ENCODE data around the gene TSPAN2.
A peak's percentile ranks its signal among the peaks of the same experiment; 100 is the strongest.

The TSPAN2 gene

GRCh38 chr1:115074839-115075534 is 14.3 kb downstream of the TSPAN2 start:
- no peak for DNase-seq (ENCODE audit: low spot score)

DNA sequence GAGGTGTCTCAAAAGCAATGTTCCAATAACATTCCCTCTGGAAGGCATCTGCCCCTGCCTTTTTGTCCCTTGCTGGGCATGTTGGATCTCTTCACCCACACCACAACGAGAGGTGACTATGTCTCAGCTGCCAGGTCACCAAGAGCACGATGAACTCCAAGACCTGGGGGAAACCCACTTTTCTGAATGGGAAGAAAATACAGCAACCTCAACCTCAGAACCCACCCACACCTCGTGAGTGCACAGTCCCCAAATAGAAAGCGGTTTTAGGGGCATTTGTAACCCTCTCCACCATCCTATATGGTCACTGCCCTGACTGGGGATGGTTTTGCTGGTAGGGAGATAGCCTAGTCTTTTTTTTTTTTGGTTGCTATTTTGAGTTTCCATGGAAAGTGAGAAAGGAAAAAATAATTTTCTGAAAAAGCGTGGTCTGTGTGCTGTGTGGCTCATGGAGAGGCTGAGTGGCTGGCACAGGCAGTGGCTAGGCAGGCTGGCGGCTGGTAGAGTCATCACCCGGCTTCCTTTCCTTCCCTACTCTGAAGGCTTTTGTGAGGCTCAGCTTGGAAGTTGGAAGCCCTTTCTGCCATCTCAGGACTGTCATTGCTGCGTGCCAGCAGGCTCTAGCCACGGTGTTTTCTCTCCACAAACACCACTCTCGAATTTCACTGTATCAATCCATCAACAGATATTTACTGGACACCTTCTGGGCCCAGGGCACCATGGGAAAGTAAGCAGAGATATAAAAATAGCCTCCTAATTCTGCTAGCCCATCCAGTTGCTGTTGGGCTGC is 15.8 kb downstream of the TSPAN2 start:
- DNase-seq (ENCODE audit: low spot score), result no peak

DNA sequence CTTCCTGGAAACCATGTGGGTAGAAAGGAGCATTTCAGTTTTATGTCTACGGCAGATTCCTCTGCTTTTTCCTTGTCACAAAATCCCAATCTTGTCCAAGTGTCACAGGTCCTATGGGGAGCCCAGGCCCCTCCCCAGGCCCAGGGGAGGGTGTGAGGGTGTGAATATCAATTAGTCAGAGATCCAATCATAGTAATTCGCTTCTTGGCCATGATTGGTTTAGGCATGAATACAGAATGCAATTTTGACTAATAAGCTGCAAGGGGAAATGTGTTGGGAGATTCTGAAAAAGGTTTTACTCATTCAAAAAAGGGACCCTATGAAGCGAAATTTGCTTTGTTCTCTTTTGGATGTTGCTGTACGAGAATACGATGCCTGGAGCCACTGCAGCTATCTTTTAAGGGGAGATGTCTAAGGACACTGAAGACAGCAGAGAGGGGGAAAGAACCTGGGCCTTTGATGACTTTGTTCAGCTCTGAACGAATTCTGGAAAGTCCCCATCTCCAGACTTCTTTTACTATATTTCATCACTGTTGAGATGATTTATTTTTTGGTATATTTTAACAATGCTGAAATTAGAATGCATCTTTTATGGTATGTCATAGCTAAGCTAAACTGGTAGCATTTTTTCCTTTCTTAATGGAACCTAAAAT is 18.2 kb downstream of the TSPAN2 start:
- DNase-seq (ENCODE audit: low spot score), result no peak

DNA sequence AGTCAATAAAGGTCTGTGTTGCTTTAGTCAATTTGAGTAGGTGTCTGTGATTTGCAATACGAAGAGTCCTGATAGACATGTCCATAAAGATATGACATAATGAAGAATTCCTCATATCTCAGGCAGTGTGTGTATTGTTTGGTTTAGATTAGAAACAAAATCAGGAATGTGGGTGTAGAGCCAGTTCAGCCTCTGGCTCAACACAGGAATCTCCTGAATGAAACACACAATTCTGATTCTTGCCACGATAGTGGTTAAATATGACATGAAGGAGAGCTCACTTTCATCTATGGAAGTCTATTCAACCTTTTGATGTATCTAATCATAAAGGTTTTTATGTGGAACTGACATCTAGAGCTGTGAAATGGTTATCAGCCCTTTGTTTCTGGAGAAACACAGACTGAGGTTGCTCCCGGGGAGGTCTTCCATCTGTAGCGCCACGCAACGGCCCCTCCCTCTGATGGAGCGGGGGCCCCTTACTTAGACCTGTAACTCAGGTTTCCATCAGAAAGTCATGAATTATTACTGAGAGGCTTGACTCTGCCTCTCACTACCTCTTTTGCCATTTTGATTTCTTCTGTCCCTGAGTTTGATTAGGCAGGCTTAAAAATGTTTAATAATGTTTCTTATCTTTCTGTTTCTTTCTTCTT is 19.5 kb downstream of the TSPAN2 start:
- DNase-seq (ENCODE audit: low spot score), result no peak

DNA sequence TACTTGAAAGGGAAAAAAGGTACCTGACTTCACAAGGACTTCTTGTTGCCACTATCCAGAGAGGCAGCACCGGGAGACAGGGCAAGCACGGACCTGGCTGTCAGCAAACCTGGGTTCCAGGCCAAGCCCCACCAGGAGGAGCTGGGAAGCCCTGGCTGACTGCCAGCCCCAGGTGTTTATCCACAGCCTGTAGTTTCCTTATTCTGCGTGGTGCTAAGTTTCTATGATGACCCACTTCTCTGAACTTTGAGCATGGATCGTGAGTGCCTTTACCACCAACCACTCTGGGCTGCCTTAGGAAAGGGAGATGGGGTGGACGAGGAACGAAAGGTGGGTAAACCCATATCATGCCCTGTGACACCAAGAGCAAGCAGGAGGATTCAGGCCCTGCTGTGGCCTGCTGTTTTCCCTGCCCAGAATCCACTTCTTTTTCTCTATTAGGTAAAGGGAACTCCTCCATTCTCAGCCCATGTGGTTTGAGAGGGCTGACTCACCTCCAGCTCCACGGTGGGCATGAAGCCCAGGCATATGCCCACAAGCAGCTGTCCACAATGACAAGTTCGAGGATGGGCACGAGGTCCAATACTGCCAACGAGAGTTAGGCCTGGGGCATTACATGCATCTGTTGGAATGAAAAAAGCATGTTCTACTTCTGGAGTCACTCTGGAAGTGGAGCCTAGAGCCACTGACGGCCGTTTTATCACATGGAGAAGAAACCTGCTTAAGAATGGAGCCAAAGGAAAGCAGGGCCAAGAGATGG is 20.3 kb downstream of the TSPAN2 start:
- DNase-seq (ENCODE audit: low spot score), result no peak

DNA sequence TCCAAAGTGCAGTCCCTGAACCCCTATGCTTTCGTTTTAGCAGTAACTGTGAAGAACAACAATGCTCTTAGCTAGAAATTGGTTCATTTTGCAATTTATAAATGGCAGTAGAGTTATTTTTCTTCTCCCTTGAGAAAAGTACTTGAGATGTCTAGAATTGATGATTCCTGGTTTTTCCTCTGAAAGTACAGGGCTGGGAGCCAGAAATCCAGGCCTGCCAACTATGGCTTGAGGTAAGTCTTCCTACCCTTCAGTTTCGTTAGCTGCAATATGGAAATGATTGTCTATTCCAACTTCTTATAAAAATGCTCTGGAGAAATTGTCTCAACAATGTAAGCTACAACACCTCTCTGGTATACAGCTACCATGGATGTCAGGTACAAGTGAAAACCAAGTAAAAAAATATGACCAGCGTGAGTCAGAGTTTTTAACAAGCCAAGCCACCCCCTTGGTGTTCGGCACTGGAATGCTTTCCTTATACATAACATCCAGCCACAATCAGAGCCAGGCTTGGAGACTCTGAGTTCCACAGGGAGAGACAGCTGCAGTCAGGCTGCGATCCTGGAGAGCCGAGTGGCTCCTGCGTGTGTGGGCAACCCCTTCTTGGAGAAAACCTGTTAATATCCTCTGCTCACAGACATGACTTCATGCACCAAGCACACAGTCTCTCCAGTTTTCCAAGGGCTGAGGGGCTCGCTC is 22.0 kb downstream of the TSPAN2 start:
- DNase-seq (ENCODE audit: low spot score), result no peak

DNA sequence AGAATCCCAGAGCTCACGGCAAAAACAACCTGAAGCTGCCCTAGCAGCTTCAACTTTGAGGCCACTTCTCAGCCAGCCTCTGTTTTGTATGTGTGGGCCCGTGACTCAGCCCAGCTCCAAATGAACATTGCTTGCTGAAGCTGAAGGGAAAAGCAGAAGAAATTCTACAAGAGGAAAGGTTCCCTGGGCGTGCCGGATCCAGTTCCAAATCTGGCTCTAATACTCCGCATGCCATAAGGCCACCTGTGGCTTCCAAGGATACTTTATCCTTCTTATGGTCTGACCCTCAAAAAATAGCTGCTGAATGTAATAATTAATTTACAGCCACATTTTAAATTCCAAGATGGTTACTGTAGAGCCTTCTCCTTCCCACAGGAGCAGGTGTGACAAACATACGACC is 24.3 kb downstream of the TSPAN2 start:
- DNase-seq (ENCODE audit: low spot score), result no peak

DNA sequence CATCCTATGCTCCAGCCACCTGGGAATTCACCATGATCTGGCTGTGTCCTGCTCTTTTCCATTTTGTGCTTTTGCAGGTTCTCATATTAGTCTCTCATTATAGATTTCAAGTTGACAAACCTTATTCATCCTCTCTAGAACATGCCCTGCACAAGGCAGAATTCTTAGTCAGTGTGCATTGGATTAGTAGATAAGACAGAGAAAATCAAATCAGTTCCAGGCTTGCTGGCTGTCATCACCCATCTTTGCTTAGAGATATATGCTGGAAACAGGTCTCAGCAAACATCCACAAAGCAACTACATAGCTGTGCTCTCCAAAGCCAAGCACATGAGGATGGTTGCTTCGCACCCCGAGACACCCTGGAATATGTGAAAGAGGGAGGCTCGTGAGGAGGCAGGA is 24.8 kb downstream of the TSPAN2 start:
- DNase-seq (ENCODE audit: low spot score), result no peak

DNA sequence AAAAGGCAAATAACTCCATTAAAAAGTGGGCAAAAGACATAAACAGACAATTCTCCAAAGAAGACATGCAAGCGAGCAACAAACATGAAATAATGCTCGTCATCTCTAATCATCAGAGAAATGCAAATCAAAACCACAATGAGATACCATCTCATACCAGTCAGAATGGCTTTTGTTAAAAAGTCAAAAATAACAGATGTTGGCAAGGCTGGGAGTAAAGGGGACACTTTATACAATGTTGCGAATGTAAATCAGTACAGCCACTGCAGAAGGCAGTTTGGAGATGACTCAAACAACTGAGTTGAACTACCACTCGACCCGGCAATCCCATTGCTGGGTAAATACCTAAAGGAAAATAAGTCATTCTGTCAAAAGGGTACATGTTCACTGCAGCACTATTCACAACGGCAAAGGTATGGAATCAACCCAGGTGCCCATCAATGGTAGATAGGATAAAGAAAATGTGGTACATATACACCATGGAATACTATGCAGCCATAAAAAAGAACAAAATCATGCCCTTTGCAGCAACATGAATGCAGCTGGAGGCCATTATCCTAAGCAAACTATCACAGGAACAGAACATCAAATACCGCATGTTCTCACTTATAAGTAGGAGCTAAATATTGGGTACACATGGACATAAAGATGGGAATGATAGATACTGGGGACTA is 25.9 kb downstream of the TSPAN2 start:
- no peak for DNase-seq (ENCODE audit: low spot score)

DNA sequence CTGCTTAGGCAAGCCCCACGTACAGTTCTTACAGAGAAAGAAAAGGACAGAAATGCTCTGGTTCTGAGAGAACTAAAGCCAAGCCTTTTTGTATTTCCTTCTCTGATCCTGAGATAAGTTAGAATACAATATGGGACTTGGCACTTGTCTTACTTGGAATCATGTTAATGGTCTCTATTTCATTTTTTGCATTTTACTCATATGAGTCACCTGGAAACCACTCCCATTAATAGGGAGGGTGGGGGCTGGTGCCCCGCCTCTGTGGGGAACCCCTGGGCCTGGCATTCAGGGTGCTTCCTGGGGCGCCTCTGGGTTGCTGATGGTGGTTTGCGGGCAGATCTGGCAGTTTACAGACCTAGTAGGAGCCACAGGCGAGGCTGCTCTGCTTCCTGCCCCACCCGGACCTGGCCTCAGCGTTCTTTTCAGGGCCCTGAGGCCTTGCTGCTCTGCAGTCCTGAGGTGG is 26.7 kb downstream of the TSPAN2 start:
- no peak for DNase-seq (ENCODE audit: low spot score)

DNA sequence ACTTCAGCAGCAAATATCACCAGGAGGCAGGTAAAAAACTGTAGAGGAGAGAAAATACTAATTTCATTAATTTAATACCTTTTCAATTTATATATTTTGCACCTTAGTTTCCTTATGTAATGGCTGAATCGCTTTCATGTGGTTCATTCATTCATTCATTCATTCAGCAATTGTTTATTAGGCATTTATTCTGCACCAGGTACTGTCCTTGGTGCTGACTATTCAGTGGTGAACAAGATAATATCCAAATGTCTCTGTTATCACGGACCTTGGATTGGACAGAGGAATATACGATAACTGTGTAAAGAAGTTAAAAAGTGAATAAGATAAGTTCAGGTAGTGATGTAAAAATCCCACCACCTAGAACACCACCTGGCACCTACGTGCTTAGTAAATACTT is 28.8 kb downstream of the TSPAN2 start:
- DNase-seq (ENCODE audit: low spot score), result no peak

DNA sequence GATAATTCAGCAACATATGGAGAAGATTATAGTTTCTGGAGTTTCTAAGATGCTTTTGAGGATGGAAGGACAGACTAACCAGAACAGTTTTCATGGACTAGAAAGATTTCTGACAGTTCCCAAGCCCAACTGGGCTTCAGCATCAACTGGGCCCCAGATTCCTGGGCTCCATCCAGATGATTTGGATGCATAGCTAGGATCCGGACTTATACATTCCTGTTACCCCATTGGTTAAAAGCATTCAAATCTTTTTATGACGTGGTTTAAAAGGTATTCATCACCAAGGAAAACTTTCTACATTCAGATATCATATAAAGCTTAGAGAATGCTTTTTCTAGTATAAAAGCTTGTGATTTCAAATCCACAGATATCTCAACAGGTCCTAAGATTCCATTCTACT is 30.0 kb downstream of the TSPAN2 start:
- no peak for DNase-seq (ENCODE audit: low spot score)

DNA sequence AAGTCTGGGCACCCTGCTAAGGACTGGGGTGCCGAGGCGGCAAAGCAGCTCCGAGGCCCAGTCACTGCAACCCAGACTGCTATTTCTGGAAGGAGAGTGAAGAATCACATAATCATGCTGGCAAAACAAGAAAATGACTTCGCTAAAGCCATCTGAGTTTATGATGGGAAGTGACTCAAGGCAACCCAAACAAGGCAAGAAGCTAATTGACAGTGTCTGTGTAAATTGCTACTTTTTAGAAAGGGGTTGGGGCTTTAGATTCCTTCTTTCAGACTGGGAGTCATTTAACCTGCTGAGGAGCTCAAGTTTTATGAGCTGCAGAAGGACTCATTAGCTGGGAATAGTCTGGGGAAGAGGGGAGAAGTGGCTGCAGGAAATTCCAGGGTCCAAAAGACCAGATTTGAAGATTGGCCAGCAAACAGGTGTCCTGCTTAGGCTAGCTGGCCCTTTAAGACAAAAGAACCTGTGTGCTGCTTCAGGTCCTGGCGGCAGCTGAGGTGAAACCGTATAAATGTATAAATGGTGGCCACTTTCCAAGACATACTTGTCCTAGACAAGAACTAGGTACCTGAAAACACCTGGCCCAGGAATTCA is 31.5 kb downstream of the TSPAN2 start:
- DNase-seq (ENCODE audit: low spot score), result no peak

GRCh38 chr1:115056395-115056798 is 32.9 kb downstream of the TSPAN2 start:
- DNase-seq (ENCODE audit: low spot score), result no peak

- DNase-seq (ENCODE audit: low spot score), result peak; percentile 27
These were observed 36.7 kb downstream of the TSPAN2 start for GRCh38 chr1:115052454-115053083.

DNA sequence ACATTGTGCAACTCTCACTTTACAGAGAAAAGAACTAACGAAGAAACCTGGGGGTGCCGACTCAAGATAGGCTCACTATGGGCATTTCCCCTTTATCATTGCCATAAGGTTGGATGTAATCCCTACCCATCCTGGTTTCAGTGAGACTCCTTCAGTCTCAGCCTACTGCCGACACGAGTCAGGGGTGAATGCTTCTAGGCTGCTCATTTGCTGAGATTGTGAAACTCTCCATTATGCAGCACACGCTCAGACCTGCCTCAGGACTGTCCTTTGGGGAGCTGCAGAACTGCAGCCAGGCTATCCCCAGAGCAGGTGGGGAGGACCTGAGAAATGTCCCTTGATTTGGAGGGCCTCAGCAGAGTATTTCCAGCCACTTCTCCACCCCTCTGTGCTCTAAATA is 37.5 kb downstream of the TSPAN2 start:
- DNase-seq (ENCODE audit: low spot score), result no peak

GRCh38 chr1:115046751-115047150 is 42.6 kb downstream of the TSPAN2 start:
- DNase-seq (ENCODE audit: low spot score), result no peak

DNA sequence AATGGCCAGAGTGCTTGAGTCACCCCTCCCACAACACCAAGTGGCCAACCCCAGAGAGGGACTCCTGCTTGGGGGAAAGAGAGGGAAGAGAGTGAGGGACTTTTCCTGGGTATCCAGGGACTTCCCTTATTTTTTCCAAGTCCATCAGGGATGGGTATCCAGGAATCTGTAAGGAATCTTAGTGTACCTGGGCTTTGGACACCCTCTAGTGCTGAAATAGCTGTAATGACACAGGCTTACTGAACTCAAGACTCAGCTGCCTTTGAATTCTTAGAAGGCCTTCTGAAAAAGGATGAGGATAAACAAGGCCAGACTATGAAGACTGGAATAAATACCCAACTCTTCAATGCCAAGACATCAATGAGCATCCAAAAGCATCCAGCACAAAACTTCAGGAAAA is 47.6 kb downstream of the TSPAN2 start:
- no peak for DNase-seq (ENCODE audit: low spot score)

GRCh38 chr1:115040501-115040900 is 48.8 kb downstream of the TSPAN2 start:
- DNase-seq (ENCODE audit: low spot score), result no peak
